HepG2 (cell line): ENCODE measurements around the gene ZNF75A. TPM values are rescaled to one million over a fixed set of nuclear protein-coding genes. Genes with fewer than 3 reads are reported as not detected.

ENCODE experiments used
- AKNA ChIP-seq: sonication (generic); formaldehyde crosslinking; IDR thresholded peaks from 2 replicates; pipeline ENCODE4 v1.4.0; 2020; ENCODE audit warnings: missing genetic modification reagents, borderline replicate concordance
- BATF2 ChIP-seq: sonication (generic); formaldehyde crosslinking; IDR thresholded peaks from 2 replicates; pipeline ENCODE4 v1.8.0; 2022; ENCODE audit warnings: mild to moderate bottlenecking, missing genetic modification reagents, moderate library complexity
- E2F1 ChIP-seq: sonication (generic); formaldehyde crosslinking; IDR thresholded peaks from 2 replicates; pipeline ENCODE4 v1.5.0; 2020; ENCODE audit warnings: missing genetic modification reagents
- KLF12 ChIP-seq: sonication (generic); formaldehyde crosslinking; IDR thresholded peaks from 2 replicates; pipeline ENCODE4 v1.4.0; 2020; ENCODE audit warnings: missing genetic modification reagents, borderline replicate concordance
- MIER3 ChIP-seq: IDR thresholded peaks from 2 replicates; pipeline ENCODE4 v1.6.1; 2016; ENCODE audit warnings: missing compliant biosample characterization, borderline replicate concordance
- POLR2AphosphoS2 ChIP-seq: IDR thresholded peaks from 2 replicates; pipeline ENCODE4 v1.6.1; 2011; ENCODE audit warnings: low read depth, low read length, improper control_type of control experiment
- SNAPC2 ChIP-seq: sonication (generic); formaldehyde crosslinking; IDR thresholded peaks from 2 replicates; pipeline ENCODE4 v1.8.1; 2022; ENCODE audit warnings: mild to moderate bottlenecking, missing genetic modification reagents
- TRAFD1 ChIP-seq: sonication (generic); formaldehyde crosslinking; IDR thresholded peaks from 2 replicates; pipeline ENCODE4 v1.5.1; 2020; ENCODE audit warnings: missing genetic modification reagents, mild to moderate bottlenecking, borderline replicate concordance
- ZHX1 ChIP-seq: sonication (generic); formaldehyde crosslinking; IDR thresholded peaks from 2 replicates; pipeline ENCODE4 v1.8.1; 2022; ENCODE audit warnings: low read depth, mild to moderate bottlenecking, missing genetic modification reagents
- ZNF124 ChIP-seq: sonication (generic); formaldehyde crosslinking; IDR thresholded peaks from 2 replicates; pipeline ENCODE4 v1.4.0; 2020; ENCODE audit warnings: missing genetic modification reagents
- ZNF205 ChIP-seq: IDR thresholded peaks from 2 replicates; pipeline ENCODE4 v1.6.1; 2018; ENCODE audit warnings: missing biosample characterization, missing genetic modification reagents
- ZNF430 ChIP-seq: sonication (generic); formaldehyde crosslinking; IDR thresholded peaks from 2 replicates; pipeline ENCODE4 v1.9.0; 2021; ENCODE audit warnings: mild to moderate bottlenecking, missing genetic modification reagents
- ZNF562 ChIP-seq: sonication (generic); formaldehyde crosslinking; IDR thresholded peaks from 2 replicates; pipeline ENCODE4 v1.8.0; 2022; ENCODE audit warnings: missing genetic modification reagents, borderline replicate concordance
- ZNF569 ChIP-seq: sonication (generic); formaldehyde crosslinking; IDR thresholded peaks from 2 replicates; pipeline ENCODE4 v1.5.0; 2020; ENCODE audit warnings: mild to moderate bottlenecking, missing genetic modification reagents, moderate library complexity, borderline replicate concordance
- polyA plus RNA-seq, 8 experiments: library from polyadenylated mRNA; depleted of rRNA in 3 of 8; stranded (reverse) in 7 of 8; unstranded in 1 of 8; fragments of >200 nt; fragmentation: Illumina TruSeq in 4 of 8; extraction: Trizol in 4 of 8; gene quantifications; 2 replicates each; pipeline versions ENCODE4 v1.2.1 to v1.2.3, GENCODE V29; 2011 to 2016; ENCODE audit warnings: low read depth in 4 of 8, missing spikeins in 1 of 8, mixed read lengths in 1 of 8; ENCODE audit not compliant: insufficient read depth in 1 of 8
- total RNA-seq, 5 experiments: library from RNA; depleted of rRNA; stranded (reverse); fragments of >200 nt; fragmentation: Illumina TruSeq; extraction: Trizol; gene quantifications; 2 replicates each; pipeline ENCODE4 v1.2.3, GENCODE V29; 2016; ENCODE audit warnings: low read depth in 1 of 5

Gene ZNF75A
- total and polyA plus RNA-seq, 2 of the 13 experiments (the other 11 are each of a cell fraction or from before 2014, with no cell fraction given): 1.4 to 2.1 TPM

GRCh38 chr16:3364774-3365427 is 59.6 kb downstream of the ZNF75A start (continued):
- TF ChIP-seq TRAFD1 (CRISPR knock-in tag) (no peak), POLR2AphosphoS2 (no peak), ZNF562 (CRISPR knock-in tag) (no peak), AKNA (CRISPR knock-in tag) (no peak), ZNF124 (CRISPR knock-in tag) (no peak), SNAPC2 (no peak), BATF2 (CRISPR knock-in tag) (no peak), ZNF569 (no peak), ZHX1 (no peak), MIER3 (no peak), KLF12 (CRISPR knock-in tag) (no peak), E2F1 (CRISPR knock-in tag) (no peak), ZNF205 (CRISPR knock-in tag) (no peak), ZNF430 (no peak; the same call in 1 of the 2 replicates)
